Ascending aorta (tissue), 2 donors: Measurements from ENCODE around the gene CCDC177. TPM values are rescaled to one million over a fixed set of nuclear protein-coding genes. Genes with fewer than 3 reads are reported as not detected.

ENCODE experiments used
- DNase-seq, 2 donors: peaks; one replicate each; pipeline ENCODE4 v3.0.0-alpha.2; 2019; ENCODE audit warnings: low spot score in 2 of 2
- H3K27ac ChIP-seq, 2 donors: fragments of 200-600 bp; sonication (generic); one replicate each; pipeline ENCODE4 v1.5.1; 2016 to 2017; ENCODE audit warnings: mild to moderate bottlenecking in 1 of 2
- H3K27me3 ChIP-seq: fragments of 200-600 bp; sonication (generic); one replicate; pipeline ENCODE4 v1.5.1; 2017
- H3K36me3 ChIP-seq, 2 donors: fragments of 200-600 bp; sonication (generic); one replicate each; pipeline ENCODE4 v1.5.1; 2016
- H3K4me1 ChIP-seq, 2 donors: fragments of 200-600 bp; sonication (generic); one replicate each; pipeline ENCODE4 v1.5.1; 2016 to 2017; ENCODE audit warnings: mild to moderate bottlenecking in 1 of 2
- H3K4me3 ChIP-seq, 2 donors: fragments of 200-600 bp; sonication (generic); one replicate each; pipeline ENCODE4 v1.5.1; 2016 to 2017; ENCODE audit warnings: mild to moderate bottlenecking in 1 of 2
- H3K9me3 ChIP-seq, 2 donors: fragments of 200-600 bp; sonication (generic); one replicate each; pipeline ENCODE4 v1.5.1; 2016
- intact Hi-C: fragments of 100-400 bp; cut with DNase I; formaldehyde crosslinking; loops from one replicate; pipeline ENCODE4 v1.15.1; 2023
- total RNA-seq: library from RNA; depleted of rRNA; stranded (reverse); fragments of >200 nt; gene quantifications from one replicate; pipeline ENCODE4 v1.1.0, GENCODE V29; 2016
- TF ChIP-seq, protein P1 (sequence below), 3 experiments: fragments of 200-600 bp in 2 of 3; fragments of 450-650 bp in 1 of 3; sonication (generic) in 2 of 3; IDR thresholded peaks; one replicate each; pipeline ENCODE4 v1.5.1; 2016 to 2019; ENCODE audit warnings: antibody characterized with exemption in 3 of 3, mild to moderate bottlenecking in 1 of 3, moderate library complexity in 1 of 3

Gene CCDC177
- total RNA-seq, 1 donor from 2014 or later: not detected

GRCh38 chr14:69572030-69572840 lies 2.4 kb downstream of the CCDC177 start:
- intact Hi-C loops: no loop called here
- no peak for DNase-seq
- TF ChIP-seq, protein P1, sequence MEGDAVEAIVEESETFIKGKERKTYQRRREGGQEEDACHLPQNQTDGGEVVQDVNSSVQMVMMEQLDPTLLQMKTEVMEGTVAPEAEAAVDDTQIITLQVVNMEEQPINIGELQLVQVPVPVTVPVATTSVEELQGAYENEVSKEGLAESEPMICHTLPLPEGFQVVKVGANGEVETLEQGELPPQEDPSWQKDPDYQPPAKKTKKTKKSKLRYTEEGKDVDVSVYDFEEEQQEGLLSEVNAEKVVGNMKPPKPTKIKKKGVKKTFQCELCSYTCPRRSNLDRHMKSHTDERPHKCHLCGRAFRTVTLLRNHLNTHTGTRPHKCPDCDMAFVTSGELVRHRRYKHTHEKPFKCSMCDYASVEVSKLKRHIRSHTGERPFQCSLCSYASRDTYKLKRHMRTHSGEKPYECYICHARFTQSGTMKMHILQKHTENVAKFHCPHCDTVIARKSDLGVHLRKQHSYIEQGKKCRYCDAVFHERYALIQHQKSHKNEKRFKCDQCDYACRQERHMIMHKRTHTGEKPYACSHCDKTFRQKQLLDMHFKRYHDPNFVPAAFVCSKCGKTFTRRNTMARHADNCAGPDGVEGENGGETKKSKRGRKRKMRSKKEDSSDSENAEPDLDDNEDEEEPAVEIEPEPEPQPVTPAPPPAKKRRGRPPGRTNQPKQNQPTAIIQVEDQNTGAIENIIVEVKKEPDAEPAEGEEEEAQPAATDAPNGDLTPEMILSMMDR (IDR thresholded peaks at IDR 0.05): no peak

GRCh38 chr14:69571449-69572029 lies 3.1 kb downstream of the CCDC177 start:
- Histone ChIP-seq H3K27ac (no peak overlapping the region), H3K4me1 (peaks cover 9 to 19% of the 10 kb centered on the region in 2 donors), H3K9me3 (no peaks in the 10 kb centered on the region), H3K4me3 (peak overlapping the region; percentile 56 to 68), H3K27me3 (peaks cover 25% of the 10 kb centered on the region), H3K36me3 (no peaks in the 10 kb centered on the region)
- intact Hi-C loops: no loop called here
- DNase-seq: no peak
- TF ChIP-seq, protein P1 (IDR thresholded peaks at IDR 0.05): no peak

More at GRCh38 chr14:69572030-69572840, 2.4 kb downstream of the CCDC177 start:
- Histone ChIP-seq H3K4me1 (peaks cover 9 to 19% of the 10 kb centered on the region in 2 donors), H3K27ac (no peak overlapping the region), H3K27me3 (peaks cover 25% of the 10 kb centered on the region), H3K9me3 (no peaks in the 10 kb centered on the region), H3K36me3 (no peaks in the 10 kb centered on the region), H3K4me3 (peak overlapping the region; percentile 56 to 68)

DNA sequence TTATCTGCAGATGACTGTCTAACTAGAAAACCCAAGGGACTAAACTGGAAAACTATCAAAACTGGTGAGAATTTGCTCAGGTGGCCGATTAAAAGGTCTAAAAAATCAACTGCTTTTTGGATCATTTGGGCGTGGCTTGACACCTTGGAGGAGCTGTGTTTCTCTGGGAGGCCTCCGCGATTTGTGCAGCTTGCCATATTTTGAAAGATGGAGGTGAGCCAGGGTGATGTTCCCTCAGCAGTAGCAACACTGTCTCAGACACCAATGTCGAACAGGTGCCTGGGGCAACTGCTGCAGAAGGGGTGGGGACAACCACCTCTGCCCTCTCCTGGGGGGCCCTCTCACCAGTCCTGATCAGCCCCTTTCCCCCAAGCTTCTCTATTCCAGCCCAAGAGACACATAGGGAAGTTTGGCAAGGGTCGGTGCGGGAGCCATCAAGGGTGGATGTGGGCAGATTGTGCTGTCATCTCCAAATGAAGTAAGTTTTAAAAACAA lies 3.8 kb downstream of the CCDC177 start:
- TF ChIP-seq, protein P1 (IDR thresholded peaks at IDR 0.05): no peak
- no peaks in the 10 kb centered on the region for H3K36me3 ChIP-seq
- H3K27ac ChIP-seq: no peak overlapping the region
- H3K27me3 ChIP-seq: peaks cover 25% of the 10 kb centered on the region
- H3K4me1 ChIP-seq: peaks cover 9 to 19% of the 10 kb centered on the region in 2 donors
- no peak overlapping the region for H3K4me3 ChIP-seq
- DNase-seq: no peak
- no peaks in the 10 kb centered on the region for H3K9me3 ChIP-seq
- intact Hi-C loops: no loop called here

DNA sequence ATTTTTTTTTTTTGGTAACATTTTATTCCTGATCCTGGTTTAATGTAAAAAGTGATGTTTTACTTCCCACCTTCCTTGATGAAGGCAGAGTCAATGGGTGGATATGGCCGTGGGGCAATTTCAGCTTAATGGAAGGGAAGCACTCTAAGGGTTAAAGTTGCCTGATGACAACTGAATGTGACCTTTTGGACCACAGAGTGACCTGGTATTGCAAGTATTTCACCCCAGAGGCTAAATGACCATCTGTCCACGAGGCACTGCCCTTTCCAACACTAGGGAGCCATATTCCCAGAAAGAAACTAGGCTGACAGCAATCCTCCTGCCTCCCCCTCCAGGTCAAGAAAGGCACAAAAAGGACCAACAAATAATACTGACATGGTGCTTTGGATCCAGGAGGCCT lies 4.8 kb downstream of the CCDC177 start:
- H3K27me3 ChIP-seq: peaks cover 25% of the 10 kb centered on the region
- H3K4me1 ChIP-seq: peaks cover 9 to 19% of the 10 kb centered on the region in 2 donors

DNA sequence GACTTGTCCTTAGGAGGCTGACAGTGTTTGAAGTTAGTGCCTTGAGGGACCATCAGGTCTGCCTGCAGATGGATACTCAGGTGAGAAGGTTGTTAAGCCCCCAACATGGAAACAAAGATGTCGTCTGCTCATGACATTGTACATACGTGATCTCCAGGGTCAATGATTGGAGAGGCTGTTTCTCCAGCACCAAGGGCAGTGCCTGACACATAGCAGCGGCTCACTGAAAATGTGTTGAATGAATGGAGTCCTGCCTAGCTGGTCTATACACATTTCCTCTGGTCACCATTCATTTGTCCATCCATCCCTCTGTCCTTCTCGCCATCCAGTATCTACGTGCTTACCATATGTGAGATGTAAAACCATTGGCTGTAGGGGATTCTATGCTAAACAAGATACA lies 7.1 kb downstream of the CCDC177 start:
- Histone ChIP-seq H3K4me3 (no peak overlapping the region), H3K27ac (no peak overlapping the region), H3K4me1 (peaks cover 4 to 11% of the 10 kb centered on the region in 2 donors), H3K27me3 (peaks cover 11% of the 10 kb centered on the region), H3K9me3 (no peaks in the 10 kb centered on the region), H3K36me3 (no peaks in the 10 kb centered on the region)
- intact Hi-C loops: no loop called here
- TF ChIP-seq, protein P1 (IDR thresholded peaks at IDR 0.05): no peak
- DNase-seq: no peak

More for the DNA sequence above, 4.8 kb downstream of the CCDC177 start:
- Histone ChIP-seq H3K9me3 (no peaks in the 10 kb centered on the region), H3K36me3 (no peaks in the 10 kb centered on the region), H3K4me3 (no peak overlapping the region), H3K27ac (no peak overlapping the region)
- TF ChIP-seq, protein P1 (IDR thresholded peaks at IDR 0.05): no peak
- intact Hi-C loops: no loop called here
- DNase-seq: no peak
